Activated CD8-positive, alpha-beta memory T cell treated with anti-CD3 and anti-CD28 coated beads, Interleukin-2, amount 10 ng/mL, durations not matched to agents 7 days and 5 days (primary cell): Measurements from ENCODE around the gene HAPLN2. TPM values are rescaled to one million over a fixed set of nuclear protein-coding genes. Genes with fewer than 3 reads are reported as not detected.
A peak's percentile ranks its signal among the peaks of the same experiment; 100 is the strongest.

ENCODE experiments used
- ATAC-seq: fragments of 150-1000 bp; cut with Tn5 transposase; one replicate; pipeline ENCODE4 v1.10.0; 2021; ENCODE audit warnings: moderate library complexity
- CTCF ChIA-PET: fragments of 350-600 bp; sonication (Branson Sonifier 250); formaldehyde crosslinking; loops from one replicate; lab custom pipeline; 2021; ENCODE audit warnings: antibody characterized with exemption; lab: Charles Lee
- DNase-seq: peaks from one replicate; pipeline ENCODE4 v3.0.0-alpha.2; 2020
- H3K27ac Mint-ChIP-seq: one replicate; pipeline ENCODE4 v1.8.0; 2021; ENCODE audit warnings: mild to moderate bottlenecking, mixed read lengths
- H3K27me3 Mint-ChIP-seq: one replicate; pipeline ENCODE4 v1.8.0; 2021; ENCODE audit warnings: mixed read lengths
- H3K36me3 Mint-ChIP-seq: one replicate; pipeline ENCODE4 v1.8.0; 2021; ENCODE audit warnings: mild to moderate bottlenecking, mixed read lengths
- H3K4me1 Mint-ChIP-seq: one replicate; pipeline ENCODE4 v1.8.0; 2021; ENCODE audit warnings: mixed read lengths
- H3K4me3 Mint-ChIP-seq: one replicate; pipeline ENCODE4 v1.8.0; 2021; ENCODE audit warnings: mild to moderate bottlenecking, moderate library complexity, mixed read lengths
- H3K9me3 Mint-ChIP-seq: one replicate; pipeline ENCODE4 v1.8.0; 2022; ENCODE audit warnings: low read depth, mixed read lengths
- total RNA-seq, 2 experiments: library from RNA; stranded (reverse); gene quantifications; one replicate each; pipeline ENCODE4 v1.2.3, GENCODE V29; 2021

The HAPLN2 gene
- not detected for total RNA-seq

DNA sequence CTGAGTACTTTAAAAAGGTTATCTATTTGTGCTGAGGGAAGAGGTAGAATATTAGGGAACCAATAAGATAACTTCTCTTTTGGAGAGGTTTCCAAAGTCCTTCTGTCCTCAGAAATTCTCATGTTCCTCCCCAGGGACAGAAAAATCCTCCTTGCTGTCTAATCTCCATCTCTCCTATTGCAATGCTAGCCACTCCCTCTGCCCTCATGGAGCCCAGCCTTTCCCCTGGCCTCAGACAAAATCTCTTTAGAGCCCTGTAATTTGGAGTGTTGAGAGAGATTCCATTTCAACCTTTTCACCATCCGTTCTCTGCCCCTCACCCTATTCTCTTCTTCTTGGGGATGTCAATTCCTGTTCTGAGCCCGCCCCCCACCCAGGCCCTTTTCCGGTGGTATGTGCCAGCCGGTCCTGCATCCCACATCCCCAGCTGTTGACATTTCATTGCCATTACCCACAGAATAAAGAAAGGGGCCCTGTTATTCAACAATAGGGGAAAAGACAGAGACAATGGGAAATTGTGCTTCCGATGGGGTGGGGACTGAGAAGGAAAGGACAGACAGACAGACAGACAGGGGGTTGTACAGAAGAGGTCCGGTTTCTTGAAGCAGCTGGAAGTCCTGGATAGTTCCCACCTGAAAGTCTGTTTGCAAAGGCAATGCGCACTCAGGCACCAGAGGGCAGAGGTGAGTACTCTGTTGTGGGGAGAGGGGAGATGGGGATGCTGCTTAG lies at the start of gene HAPLN2:
Gene HAPLN2, plus strand, starts transcription at position 563 of the 729 bp plus-strand sequence. CDS start 4,076 bp downstream, outside the sequence.
- Mint-ChIP-seq H3K4me3 (no peak within 1 kb of the TSS), H3K36me3 (no peaks in the 10 kb centered on the region), H3K9me3 (no peaks in the 10 kb centered on the region), H3K27me3 (peaks cover 63% of the 10 kb centered on the region), H3K27ac (no peak within 1 kb of the TSS), H3K4me1 (no peaks in the 10 kb centered on the region)
- peak; percentile 46 for ATAC-seq
- CTCF ChIA-PET, result interaction anchor here (0.7 to 15.7 kb wide), 13 partner anchors 11 to 233 kb away, joined by 3 to 344 read pairs (median 4); partner anchors contain the start of gene BCAN
- DNase-seq, result no peak

DNA sequence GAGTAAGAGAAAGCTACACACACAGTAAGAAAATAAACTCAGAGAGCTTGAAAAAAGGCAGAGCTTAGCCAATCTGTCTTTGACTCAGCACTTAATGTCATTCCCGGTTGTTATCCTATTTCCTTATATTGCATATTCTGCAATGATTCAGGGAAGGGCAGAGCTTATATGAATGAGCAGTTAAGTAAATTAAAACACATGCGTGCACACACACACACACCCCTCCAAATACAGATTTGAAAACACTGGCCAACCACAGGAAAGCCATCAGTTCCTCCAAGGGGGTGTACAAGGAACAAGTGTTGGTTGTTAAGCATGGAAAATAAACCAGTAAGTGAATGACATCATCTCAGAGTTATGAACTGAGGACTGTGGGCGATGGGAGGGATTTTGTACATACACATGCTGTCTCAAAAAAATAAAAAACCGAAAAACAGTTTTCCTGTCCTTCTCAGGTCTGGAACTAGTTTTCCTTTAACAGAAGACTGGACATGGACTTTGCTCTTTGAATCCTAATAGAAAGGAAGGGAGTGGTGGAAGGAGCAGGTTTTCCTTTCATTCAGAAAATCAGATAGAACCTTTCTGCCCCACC lies 47.9 kb upstream of the HAPLN2 start:
- DNase-seq (no peak), ATAC-seq (no peak)
- Mint-ChIP-seq H3K9me3 (no peaks in the 10 kb centered on the region), H3K4me1 (peaks cover 26% of the 10 kb centered on the region), H3K36me3 (peaks cover 8% of the 10 kb centered on the region), H3K27ac (no peak overlapping the region), H3K4me3 (peak overlapping the region; percentile 91), H3K27me3 (peaks cover 28% of the 10 kb centered on the region)
- CTCF ChIA-PET, result interaction anchor here (0.7 to 4.0 kb wide), 11 partner anchors 11 to 186 kb away, joined by 3 to 18 read pairs (median 4); no protein-coding TSS in a partner anchor

DNA sequence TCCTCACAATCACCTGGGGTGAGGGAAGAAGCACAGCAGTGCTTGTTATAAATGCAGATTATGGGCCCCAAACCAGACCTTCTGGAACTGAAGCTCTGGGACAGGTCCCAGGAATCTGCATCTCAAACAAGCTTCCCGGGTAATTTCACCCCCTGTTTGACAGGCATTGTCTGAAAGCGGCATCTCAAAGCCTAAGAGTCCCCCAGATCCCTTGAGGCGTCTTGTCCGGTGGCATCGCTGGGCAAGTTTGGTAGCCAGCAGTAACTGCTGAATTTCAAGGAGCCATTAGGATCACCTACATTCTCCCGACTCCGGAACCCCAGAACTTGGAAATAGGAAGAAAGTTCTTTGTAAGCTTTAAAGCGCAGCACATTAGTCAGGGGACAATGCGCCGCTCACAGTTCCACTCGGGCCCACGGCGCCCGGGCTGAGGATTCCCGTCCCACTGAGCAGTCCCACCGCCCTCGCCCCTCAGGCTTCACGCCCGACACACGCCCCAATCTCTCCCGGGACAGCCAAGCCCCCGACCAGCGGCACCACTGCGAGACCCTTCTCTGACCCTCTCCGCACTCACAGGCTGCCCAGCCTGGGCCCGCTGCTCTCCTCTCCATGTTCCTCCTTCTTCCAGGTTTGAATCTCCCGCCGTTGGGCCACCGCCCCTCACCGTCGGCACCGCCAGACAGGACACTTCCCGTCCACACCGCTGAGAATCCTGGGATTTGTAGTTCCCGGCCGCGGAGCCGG lies 47.1 kb upstream of the HAPLN2 start, which contains the start of gene IQGAP3:
Gene IQGAP3, minus strand, starts transcription at position 647 of the 744 bp plus-strand sequence. Its CDS starts 36 bp downstream, at position 611.
- Mint-ChIP-seq H3K27me3 (peaks cover 28% of the 10 kb centered on the region), H3K4me1 (peaks cover 26% of the 10 kb centered on the region), H3K27ac (peak within 1 kb of the TSS; percentile 58), H3K4me3 (peak within 1 kb of the TSS; percentile 91), H3K36me3 (peaks cover 8% of the 10 kb centered on the region), H3K9me3 (no peaks in the 10 kb centered on the region)
- CTCF ChIA-PET, result interaction anchor here (0.7 to 4.0 kb wide), 10 partner anchors 10 to 187 kb away, joined by 3 to 18 read pairs (median 4); no protein-coding TSS in a partner anchor
- ATAC-seq (peak; percentile 95), DNase-seq (peak; percentile 86)

DNA sequence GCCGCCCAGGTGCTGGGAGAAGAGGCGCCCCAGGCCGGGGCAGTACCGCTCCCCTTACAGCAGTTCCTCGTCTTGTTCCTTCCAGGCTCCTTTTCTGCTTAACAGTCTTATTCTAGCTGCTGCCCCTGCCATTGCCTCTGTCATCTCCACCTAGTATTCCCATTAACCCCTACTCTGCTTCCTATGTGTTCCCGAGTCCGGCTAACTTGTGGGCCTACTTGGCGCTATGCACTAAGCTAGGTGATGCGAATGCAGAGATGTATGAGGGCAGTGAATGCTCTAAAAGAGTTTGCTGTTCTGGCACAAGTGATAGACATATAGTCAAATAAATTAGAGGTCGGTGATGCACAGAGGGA lies 46.6 kb upstream of the HAPLN2 start:
- Mint-ChIP-seq H3K4me3 (peak overlapping the region; percentile 91), H3K4me1 (peaks cover 26% of the 10 kb centered on the region), H3K36me3 (peaks cover 8% of the 10 kb centered on the region), H3K27ac (peak overlapping the region; percentile 58), H3K27me3 (peaks cover 28% of the 10 kb centered on the region), H3K9me3 (no peaks in the 10 kb centered on the region)
- DNase-seq, result no peak
- CTCF ChIA-PET, result interaction anchor here (1.7 to 4.0 kb wide), 4 partner anchors 9 to 117 kb away, joined by 4 to 18 read pairs (median 6); no protein-coding TSS in a partner anchor
- ATAC-seq, result no peak

DNA sequence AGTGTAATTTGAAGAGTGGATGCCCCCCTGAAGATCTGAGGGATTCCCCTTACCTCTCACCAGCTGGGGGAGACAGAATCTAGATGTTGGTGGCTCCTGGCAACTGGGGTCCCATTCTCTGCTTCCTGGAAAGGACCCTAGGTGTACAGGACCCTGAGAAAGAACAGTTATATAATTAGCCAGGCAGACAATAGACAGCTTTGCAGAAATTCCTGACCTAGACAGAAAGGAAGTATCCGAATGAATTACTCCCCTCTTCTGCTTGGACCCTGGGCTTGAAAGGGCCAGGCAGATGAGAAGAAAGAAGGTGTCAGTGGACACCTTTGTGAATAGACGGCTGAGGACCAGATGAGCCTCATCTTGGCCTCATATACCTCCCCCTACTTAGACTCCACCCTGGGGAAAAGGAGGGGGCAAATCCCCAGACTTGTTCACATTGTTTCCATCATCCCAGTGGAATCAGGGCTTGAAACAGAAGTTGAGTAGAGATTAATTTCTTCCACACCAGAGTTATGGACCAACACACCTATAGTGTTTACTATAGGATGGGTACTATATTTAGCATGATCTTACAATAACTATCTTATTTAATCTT lies 45.1 kb upstream of the HAPLN2 start:
- Mint-ChIP-seq H3K9me3 (no peaks in the 10 kb centered on the region), H3K4me1 (peaks cover 26% of the 10 kb centered on the region), H3K36me3 (peaks cover 8% of the 10 kb centered on the region), H3K4me3 (no peak overlapping the region), H3K27ac (no peak overlapping the region), H3K27me3 (peaks cover 28% of the 10 kb centered on the region)
- DNase-seq (no peak), ATAC-seq (no peak)
- CTCF ChIA-PET, result interaction anchor here (0.6 to 4.0 kb wide), 4 partner anchors 9 to 871 kb away, joined by 3 to 18 read pairs (median 4); no protein-coding TSS in a partner anchor

DNA sequence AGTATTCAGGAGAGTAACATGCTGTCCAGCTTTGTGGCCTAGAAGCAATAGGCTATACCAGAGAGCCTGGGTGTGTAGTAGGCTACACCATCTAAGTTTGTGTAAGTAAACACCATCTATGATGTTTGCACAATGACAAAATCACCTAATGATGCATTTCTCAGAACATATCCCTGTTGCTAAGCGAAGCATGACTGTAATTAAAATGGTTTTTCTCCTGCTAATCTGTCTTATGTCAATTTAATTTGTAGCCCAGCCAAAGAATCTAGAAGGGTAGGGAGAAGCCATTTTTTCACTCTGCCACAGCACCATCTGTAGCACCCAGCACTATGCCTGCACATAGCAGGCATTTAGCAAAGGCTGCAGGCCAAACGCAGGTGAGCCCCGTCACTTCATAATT lies 41.7 kb upstream of the HAPLN2 start:
- DNase-seq, result no peak
- H3K4me1 Mint-ChIP-seq, result peaks cover 20% of the 10 kb centered on the region
- CTCF ChIA-PET, result interaction anchor here (0.9 to 2.0 kb wide), 2 partner anchors 23 to 50 kb away, joined by 3 to 7 read pairs; no protein-coding TSS in a partner anchor
- H3K4me3 Mint-ChIP-seq, result no peak overlapping the region
- H3K27me3 Mint-ChIP-seq, result peaks cover 22% of the 10 kb centered on the region
- no peak for ATAC-seq
- H3K27ac Mint-ChIP-seq, result no peak overlapping the region
- H3K9me3 Mint-ChIP-seq, result no peaks in the 10 kb centered on the region
- no peaks in the 10 kb centered on the region for H3K36me3 Mint-ChIP-seq

DNA sequence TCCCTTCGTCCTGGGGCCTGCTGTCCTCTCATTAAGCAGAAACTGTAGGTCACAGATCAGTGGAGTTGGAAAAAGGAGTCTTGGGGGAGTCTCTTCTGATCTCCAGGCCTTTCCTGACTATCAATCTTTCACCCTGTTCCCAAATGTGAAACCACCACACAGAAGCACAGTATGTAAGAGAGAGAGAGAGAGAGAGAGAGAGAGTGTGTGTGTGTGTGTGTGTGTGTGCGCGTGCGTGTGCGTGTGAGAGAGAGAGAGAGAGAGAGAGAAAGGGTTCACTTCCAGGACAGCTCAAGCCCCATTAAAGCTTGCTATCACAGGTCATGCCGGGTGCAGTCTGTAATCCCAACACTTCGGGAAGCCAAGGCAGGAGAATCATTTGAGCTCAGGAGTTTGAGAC lies 41.2 kb upstream of the HAPLN2 start:
- Mint-ChIP-seq H3K27ac (no peak overlapping the region), H3K36me3 (no peaks in the 10 kb centered on the region), H3K9me3 (no peaks in the 10 kb centered on the region), H3K4me1 (peaks cover 17% of the 10 kb centered on the region), H3K4me3 (no peak overlapping the region), H3K27me3 (peaks cover 18% of the 10 kb centered on the region)
- DNase-seq, result no peak
- CTCF ChIA-PET, result interaction anchor here (2.0 kb wide), 1 partner anchor 22 kb away, joined by 7 read pairs; no protein-coding TSS in a partner anchor
- no peak for ATAC-seq

DNA sequence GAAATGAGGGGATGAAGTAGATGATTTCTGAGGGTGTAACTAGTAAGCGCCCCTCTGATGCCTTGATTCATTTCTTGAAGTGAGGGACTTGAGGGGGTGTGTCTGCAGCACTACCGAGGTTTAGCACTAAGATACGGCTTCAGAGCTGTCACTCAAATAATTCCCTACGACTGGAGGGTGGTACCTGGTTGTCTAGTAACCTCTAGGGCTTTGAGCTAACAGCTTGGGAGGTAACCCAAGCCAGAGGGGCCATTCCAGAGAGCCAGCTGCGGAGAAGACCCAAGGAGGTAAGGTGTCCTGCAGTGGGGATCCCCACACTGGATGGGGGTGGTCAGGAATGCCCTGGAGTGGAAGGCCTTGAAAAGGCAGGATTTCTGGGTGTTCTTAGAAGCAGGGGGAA lies 39.7 kb upstream of the HAPLN2 start, which contains the start of gene TTC24:
Gene TTC24, plus strand, starts transcription at position 252 of the 400 bp plus-strand sequence. CDS start 1,642 bp downstream, outside the sequence.
- no peak for ATAC-seq
- no peak for DNase-seq
- no peaks in the 10 kb centered on the region for H3K9me3 Mint-ChIP-seq
- H3K36me3 Mint-ChIP-seq, result no peaks in the 10 kb centered on the region
- peaks cover 25% of the 10 kb centered on the region for H3K4me1 Mint-ChIP-seq
- H3K4me3 Mint-ChIP-seq, result no peak within 1 kb of the TSS
- CTCF ChIA-PET, result interaction anchor here (0.8 to 2.0 kb wide), 4 partner anchors 21 to 99 kb away, joined by 3 to 7 read pairs (median 5); no protein-coding TSS in a partner anchor
- peaks cover 7% of the 10 kb centered on the region for H3K27me3 Mint-ChIP-seq
- no peak within 1 kb of the TSS for H3K27ac Mint-ChIP-seq

DNA sequence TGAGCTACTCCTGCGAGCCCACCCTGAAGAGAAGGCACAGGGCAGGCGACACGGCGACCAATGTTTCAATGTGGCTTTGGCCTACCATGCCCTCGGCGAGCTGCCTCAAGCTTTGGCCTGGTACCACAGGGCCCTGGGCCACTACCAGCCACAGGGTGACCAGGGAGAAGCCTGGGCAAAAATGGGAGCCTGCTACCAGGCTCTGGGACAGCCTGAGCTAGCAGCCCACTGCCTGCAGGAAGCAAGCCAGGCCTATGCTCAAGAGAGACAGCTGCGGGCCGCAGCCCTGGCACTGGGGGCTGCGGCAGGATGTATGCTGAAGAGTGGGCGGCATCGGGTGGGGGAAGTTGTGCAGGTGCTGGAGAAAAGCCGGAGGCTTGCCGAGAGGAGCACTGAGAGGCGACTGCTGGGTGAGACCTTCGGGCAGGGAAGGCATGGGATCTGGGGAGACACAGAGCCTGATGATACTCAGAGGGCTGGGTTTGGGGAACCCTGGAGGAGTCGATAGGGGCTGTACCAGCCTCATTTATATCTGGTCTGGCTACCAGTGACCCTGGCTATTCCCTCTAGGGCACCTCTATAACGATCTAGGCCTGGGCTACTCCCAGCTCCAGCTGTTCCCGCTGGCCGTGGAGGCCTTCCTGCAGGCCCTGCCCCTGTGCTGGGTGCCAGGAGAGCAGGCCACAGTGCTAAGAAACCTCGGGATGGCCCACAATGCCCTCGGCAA lies 37.4 kb upstream of the HAPLN2 start:
- peak; percentile 71 for DNase-seq

DNA sequence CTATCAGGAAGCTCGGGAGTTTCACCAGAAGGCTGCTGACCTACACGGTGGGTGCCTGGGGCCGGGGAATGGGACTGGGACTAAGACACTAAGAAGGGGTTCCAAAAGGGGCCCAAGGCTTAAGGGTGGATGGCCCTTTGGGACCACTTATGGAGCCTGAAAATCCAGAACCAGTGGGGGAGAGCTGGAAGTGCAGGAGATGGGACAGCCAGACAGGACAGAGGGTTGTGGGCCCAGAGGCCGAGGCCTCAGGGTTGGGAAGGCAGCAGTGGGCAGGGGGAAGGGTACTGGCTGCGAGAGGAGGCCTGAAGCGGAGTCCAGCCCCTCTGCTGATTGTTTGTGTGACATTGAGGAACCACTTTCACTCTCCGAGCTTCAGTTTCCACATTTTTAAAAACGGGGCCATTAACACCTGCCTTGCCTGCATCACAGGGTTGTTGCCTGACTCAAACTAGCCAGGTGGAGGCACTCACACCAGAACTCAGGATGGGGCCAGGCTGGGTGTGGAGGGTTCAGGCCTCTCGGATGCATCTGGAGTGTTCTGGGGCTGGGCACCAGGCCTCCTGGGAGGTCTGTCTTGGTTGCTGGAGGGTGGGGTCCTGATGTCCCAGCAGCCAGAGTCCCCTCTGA lies 36.7 kb upstream of the HAPLN2 start:
- ATAC-seq (peak; percentile 66), DNase-seq (peak; percentile 66)
- H3K27me3 Mint-ChIP-seq, result no peaks in the 10 kb centered on the region
- CTCF ChIA-PET, result interaction anchor here (1.0 to 3.5 kb wide), 23 partner anchors 9 to 197 kb away, joined by 3 to 38 read pairs (median 6); partner anchors contain the start of genes GPATCH4, IQGAP3, MEF2D and NAXE
- no peaks in the 10 kb centered on the region for H3K9me3 Mint-ChIP-seq
- H3K36me3 Mint-ChIP-seq, result no peaks in the 10 kb centered on the region
- peak overlapping the region; percentile 94 for H3K27ac Mint-ChIP-seq
- peak overlapping the region; percentile 82 for H3K4me3 Mint-ChIP-seq
- H3K4me1 Mint-ChIP-seq, result peaks cover 22% of the 10 kb centered on the region

More for the DNA sequence above, 37.4 kb upstream of the HAPLN2 start:
- peak overlapping the region; percentile 82 for H3K4me3 Mint-ChIP-seq
- ATAC-seq, result peak; percentile 71
- peak overlapping the region; percentile 94 for H3K27ac Mint-ChIP-seq
- CTCF ChIA-PET, result interaction anchor here (1.0 to 3.5 kb wide), 26 partner anchors 8 to 196 kb away, joined by 3 to 38 read pairs (median 6); partner anchors contain the start of genes GPATCH4, IQGAP3, MEF2D and NAXE
- H3K27me3 Mint-ChIP-seq, result no peaks in the 10 kb centered on the region
- no peaks in the 10 kb centered on the region for H3K36me3 Mint-ChIP-seq
- peaks cover 22% of the 10 kb centered on the region for H3K4me1 Mint-ChIP-seq
- H3K9me3 Mint-ChIP-seq, result no peaks in the 10 kb centered on the region

DNA sequence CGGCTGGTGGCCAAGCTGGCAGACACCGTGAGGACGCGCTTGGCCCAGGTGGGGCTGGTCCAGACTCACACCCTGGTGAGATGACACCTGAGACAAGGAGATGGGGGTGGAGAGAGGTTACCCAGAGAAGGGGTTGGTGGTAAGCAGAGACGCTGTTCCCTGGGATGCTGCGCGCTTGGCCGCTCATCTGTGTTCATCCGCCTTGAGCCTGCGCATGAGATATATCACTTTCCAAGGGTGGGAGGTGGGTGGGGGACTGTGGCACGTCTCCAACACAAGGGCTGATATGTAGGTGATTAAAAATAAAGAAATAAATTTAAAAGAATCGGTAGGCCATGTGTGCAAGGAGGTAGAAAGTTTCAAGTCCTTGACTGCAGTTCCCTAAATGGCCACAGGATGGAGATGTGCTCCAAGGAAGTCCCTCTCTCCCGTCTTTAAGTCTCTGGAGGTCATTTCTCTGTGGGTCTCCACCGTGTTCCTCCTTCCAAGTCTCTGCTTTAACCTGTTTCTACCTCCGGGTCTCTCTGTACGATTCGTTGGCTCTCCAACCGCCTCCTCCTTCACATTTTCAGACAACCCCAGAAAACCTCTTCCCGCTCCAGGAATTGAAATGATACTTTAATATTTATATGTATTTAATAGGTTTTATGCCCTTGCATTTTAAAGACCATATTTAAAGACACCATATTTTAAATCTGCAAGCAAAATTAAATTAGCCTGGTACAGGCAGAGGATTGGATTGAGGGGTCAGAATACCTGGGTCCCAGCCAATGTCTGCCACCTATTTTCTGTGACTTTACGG lies 35.2 kb upstream of the HAPLN2 start:
- peak overlapping the region; percentile 82 for H3K4me3 Mint-ChIP-seq
- H3K27ac Mint-ChIP-seq, result no peak overlapping the region
- peaks cover 22% of the 10 kb centered on the region for H3K4me1 Mint-ChIP-seq
- ATAC-seq (peak; percentile 35), DNase-seq (peak; percentile 86)
- no peaks in the 10 kb centered on the region for H3K36me3 Mint-ChIP-seq
- no peaks in the 10 kb centered on the region for H3K9me3 Mint-ChIP-seq
- no peaks in the 10 kb centered on the region for H3K27me3 Mint-ChIP-seq
- CTCF ChIA-PET, result interaction anchor here (1.0 to 3.6 kb wide), 7 partner anchors 9 to 103 kb away, joined by 3 to 30 read pairs (median 9); partner anchors contain the start of gene GPATCH4
